ENCODE measurements around the gene PIK3C2G.
"Not testable (repeated sequence)": the region's sequence is repeated elsewhere in the genome, so short reads cannot be mapped to it uniquely, and the experiment has no call there.

The PIK3C2G gene

GRCh38 chr12:18681818-18682217 is 420.5 kb downstream of the PIK3C2G start:
- no peak for DNase-seq (ENCODE audit: extremely low spot score, insufficient read length, low read depth)
- FAIRE-seq: no peak

GRCh38 chr12:18683327-18684013 is 422.2 kb downstream of the PIK3C2G start:
- FAIRE-seq (no peak), DNase-seq (ENCODE audit: extremely low spot score, insufficient read length, low read depth) (no peak)

- FAIRE-seq (no peak), DNase-seq (ENCODE audit: extremely low spot score, insufficient read length, low read depth) (no peak)
These were observed 423.1 kb downstream of the PIK3C2G start for GRCh38 chr12:18684430-18684829.

GRCh38 chr12:18689771-18690170 is 428.5 kb downstream of the PIK3C2G start:
- FAIRE-seq: no peak
- no peak for DNase-seq (ENCODE audit: extremely low spot score, insufficient read length, low read depth)

- FAIRE-seq (no peak), DNase-seq (ENCODE audit: extremely low spot score, insufficient read length, low read depth) (no peak)
These were observed 429.3 kb downstream of the PIK3C2G start for GRCh38 chr12:18690653-18691052.

- FAIRE-seq: not testable (repeated sequence)
These were observed 432.7 kb downstream of the PIK3C2G start for GRCh38 chr12:18693986-18694385.

GRCh38 chr12:18696971-18697602 is 435.8 kb downstream of the PIK3C2G start:
- DNase-seq (ENCODE audit: extremely low spot score, insufficient read length, low read depth): no peak
- FAIRE-seq: no peak

More at GRCh38 chr12:18693986-18694385, 432.7 kb downstream of the PIK3C2G start:
- not testable (repeated sequence) for DNase-seq (ENCODE audit: extremely low spot score, insufficient read length, low read depth)

All from GM18507 (cell line).